ENCODE measurements around the gene RPLP2.

Gene RPLP2

GRCh38 chr11:861105-861479 is 51.3 kb downstream of the RPLP2 start:
- no peak for DNase-seq
- TF ChIP-seq POLR2A (IDR thresholded peaks at IDR 0.05; ENCODE audit: low read length) (no peak), GATA1 (IDR thresholded peaks at IDR 0.05; ENCODE audit: low read depth, low read length) (no peak)

GRCh38 chr11:862081-862661 is 52.4 kb downstream of the RPLP2 start:
- peak; percentile 87 to 90 for DNase-seq
- TF ChIP-seq POLR2A (IDR thresholded peaks at IDR 0.05; ENCODE audit: low read length), result peak; percentile 56
- TF ChIP-seq GATA1 (IDR thresholded peaks at IDR 0.05; ENCODE audit: low read depth, low read length), result no peak
